GM18502 (cell line): ENCODE results near the gene EIF3I.

ENCODE experiments used
- ATAC-seq: cut with Tn5 transposase; IDR thresholded peaks from one replicate; pipeline ENCODE4 v1.9.1; 2021; ENCODE audit warnings: mild to moderate bottlenecking; ENCODE audit not compliant: unreplicated experiment, poor library complexity

The EIF3I gene

DNA sequence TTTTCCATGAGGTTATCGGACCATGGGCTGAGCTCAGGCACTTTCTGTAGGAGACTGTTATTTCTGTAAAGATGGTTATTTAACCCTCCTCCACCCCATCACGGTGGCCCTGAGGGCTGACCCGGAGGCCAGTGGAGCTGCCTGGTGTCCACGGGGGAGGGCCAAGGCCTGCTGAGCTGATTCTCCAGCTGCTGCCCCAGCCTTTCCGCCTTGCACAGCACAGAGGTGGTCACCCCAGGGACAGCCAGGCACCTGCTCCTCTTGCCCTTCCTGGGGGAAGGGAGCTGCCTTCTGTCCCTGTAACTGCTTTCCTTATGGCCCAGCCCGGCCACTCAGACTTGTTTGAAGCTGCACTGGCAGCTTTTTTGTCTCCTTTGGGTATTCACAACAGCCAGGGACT, 24.4 kb upstream of the EIF3I start:
- ATAC-seq = no peak

DNA sequence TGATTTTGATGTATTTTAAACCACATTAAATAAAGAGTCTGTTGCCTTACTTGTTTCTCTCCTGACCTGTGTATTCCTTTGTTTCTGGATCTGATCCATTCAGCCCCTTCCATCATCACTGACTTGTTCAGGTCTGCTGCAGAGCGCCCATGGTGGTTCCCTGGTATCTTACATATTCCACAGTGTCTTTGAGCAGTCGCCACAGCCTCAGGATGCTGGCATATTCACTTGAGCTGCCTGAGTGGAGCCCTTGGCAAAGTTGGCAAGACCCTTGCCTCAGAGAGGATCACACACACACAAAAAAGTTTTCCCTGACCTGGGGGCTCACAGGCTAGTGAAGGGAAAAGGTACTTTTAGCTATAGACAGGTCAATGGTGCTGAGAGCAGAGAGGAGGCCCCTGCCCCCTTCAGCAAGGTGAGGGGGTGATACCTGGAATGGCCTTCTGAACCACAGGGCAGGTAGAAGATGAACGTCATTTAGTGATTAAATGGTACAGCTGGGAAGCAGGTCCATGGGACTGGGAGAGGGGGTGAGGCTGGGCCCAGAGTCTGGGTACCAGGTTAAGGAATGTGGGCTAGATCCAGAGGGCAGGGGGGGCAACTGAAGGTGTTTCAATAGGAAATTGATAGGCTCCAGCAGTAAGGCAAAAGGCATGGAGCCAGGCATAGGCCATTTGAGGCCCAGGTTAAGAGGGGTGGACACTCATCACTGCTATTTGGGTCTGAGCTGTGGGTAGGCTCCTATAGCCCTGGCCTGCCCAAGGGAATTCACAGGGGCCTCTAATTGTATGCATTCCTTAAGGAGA, 23.8 kb upstream of the EIF3I start:
- no peak for ATAC-seq

DNA sequence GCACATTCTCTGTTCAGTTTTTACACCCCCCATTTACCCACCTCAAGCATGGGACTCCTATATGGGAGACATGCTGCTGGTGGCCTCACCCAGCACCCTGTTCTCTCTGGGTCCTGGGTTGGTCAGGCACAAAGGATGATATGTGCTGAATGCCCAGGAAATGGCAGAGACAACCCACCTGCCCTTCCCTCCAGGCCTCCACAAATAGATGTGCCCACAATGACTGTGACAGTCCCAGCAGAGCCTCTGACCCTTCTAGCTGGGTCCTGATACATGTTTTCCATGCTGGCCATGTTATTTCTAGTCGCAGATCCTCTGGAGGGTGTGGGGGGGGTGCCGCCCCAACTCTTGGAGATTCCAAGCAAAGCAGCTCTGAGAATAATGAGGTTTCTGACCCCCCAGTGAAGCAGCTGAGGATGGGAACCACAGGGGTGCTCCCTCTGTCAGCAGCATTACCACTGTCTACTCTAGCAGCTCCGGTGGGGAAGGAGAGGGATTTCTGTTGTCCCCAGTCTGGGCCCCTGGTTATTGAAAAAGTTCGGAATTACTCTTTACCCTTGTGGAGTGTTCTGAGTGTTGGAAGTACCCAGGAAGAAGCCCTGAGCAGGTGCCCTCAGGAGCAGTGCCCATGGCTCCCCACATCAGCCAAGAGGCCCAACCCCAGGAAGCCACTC, 23.0 kb upstream of the EIF3I start:
- ATAC-seq = no peak

DNA sequence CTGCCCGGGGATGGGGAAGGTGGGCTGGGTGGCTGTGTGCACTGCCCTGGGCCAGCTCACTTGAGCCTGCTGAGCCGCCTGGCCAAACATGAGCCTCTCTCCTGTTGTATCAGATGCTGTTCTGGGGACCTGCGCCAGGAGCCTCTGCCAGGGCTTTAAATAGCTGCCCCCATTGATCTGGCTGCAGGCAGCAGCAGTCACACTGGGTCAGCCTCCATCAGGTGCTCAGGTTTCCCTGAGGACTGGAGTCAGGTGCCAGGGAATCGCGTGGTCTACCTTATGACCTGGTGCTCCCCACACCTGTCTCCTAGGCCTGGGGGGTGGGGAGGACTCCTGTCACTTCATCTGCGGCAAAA, 22.5 kb upstream of the EIF3I start:
- ATAC-seq = no peak

DNA sequence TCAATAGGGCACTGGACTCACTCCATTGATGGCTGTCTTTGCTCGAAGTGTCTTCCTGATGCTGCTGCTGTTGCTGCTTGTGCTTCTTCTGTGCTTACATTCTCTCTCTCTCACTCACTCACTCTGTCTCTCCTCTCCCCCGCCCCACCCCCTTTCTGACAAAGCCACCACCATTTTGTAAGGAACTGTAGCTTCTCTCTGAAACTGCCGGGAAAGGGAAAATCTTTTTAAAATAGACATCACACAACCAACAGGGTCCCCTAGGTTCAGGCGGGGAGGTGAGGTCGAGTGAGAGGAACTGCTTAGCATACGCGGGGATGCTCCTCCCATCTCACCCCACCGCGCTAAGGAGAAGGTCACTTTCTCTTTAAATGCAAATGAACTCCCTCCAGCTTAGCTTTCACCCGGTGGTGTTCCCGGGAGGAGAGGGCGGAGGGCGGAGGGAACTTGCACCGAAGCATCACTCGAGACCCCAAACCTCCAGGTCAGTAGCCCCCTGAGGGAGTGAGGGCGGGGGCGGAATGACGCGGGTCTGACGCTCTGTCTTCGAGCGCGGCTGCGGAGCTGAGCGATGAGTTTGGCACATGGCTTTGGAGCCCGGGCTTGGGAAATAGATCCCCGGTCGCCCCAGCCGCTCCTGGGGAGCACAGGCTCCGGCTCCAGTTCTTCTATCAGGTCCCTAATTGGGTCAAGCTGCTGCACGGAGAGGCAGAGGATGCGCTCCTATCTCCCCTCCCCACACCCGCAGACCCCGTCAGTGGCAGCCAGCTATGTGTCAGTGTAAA, 21.8 kb upstream of the EIF3I start, which contains the start of gene CCDC28B:
TSS of gene CCDC28B (plus strand) at position 370 of the 785 bp plus-strand sequence. CDS start 1,341 bp downstream, outside the sequence.
- ATAC-seq = peak; percentile 30

DNA sequence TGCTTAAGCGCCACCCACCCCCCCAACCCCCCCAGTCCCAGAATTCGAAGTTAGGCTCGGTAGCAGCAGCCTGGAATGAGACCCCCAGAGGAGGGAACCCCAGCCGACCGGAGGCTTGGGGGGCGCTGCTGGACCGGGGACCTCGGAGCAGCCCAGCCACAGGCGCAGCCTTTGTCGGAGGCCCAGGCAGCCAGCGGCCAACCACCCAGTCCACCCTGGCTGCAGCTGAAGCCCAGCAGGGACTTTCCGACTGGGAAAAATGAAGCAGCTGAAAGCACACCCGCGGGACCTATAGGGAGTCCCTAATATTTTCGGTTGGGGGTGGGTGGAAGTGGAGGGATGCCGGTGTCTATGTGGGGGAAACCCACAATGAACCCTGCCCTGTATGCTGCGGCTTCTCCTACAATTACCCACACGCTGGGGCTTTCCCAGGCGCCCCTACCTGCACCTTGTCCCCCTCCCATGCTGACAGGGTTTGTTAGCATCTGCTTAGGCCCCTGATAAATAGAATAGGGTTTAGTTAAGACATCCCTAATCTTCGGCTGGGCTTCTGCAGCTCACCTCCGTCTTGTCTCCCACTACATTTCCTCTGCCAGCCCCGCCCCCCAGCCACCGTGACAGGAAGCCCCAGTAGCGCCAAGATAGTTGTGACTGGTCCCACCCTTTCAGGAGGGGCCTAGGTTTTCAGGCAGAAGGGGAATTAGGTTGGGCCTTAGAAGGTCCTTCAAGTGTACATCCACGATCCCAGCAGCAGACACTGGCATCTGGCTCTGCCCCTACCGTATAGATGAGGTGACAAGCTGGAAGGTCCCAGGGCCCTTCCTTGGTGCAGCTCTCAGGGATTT, 21.0 kb upstream of the EIF3I start:
- ATAC-seq = peak; percentile 38

DNA sequence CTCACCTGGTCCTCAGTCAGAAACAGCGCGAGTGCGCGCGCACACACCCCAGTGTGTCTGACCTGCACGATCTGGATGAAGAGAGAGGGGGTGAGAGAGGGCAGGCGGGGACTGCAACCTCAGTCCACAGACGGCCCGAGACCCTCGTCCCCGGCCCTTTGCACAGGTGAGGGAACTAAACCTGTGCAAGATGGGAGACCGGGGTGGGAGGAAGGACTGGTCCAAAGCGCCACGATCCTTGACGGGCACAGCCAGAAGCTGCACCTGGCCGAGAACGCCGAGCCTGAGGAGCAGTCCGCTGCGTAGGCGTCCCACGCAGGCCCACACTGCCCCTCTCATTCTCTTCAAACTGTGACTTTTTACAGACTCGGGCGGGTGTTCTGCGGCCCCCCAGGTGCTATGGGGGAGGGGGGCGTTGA, 17.3 kb upstream of the EIF3I start:
- ATAC-seq = no peak

DNA sequence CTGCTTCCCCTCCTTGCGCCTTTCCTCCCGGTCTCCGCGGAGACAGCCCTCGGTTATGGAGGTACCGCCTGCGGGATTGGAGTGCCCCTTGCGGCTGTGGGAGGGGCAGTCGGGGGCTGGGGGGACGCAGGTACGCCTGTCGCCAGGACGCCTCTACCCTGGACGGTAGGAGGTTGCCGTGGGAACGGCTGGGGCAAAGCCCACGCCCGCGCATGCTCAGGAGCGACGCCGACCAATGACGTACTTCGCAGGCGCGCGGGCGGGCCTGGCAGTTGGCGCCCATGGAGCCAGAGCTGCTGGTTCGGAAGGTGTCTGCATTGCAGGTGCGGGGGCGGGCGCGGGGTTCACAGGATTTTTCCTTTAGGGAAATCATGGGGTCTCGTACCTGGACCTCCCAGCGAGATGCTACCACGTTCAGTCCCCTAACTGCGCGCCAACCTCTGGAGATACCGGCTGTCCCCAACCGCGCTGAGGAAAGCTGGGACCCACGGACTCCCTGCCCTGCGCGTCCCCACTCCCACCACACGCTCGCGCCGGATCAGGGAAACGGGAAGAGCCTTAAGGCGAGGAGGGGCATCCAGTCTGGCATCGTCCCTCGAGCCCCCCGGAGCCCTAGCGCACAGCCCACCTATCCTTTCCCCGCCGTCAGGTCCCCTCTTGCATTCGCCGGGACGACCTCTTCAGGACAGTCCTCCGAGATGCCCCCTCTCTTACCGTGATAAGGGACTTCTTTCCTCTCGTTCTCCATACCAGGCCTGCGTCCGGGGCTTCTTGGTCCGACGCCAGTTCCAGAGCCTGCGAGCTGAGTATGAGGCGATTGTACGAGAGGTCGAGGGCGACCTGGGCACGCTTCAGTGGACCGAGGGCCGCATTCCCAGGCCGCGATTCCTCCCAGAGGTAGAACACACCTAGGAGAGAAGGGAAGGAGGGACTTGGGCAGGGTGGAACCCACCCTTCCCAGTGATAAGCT, 16.5 kb upstream of the EIF3I start, which contains the start of gene IQCC:
TSS of gene IQCC (plus strand) at position 271 of the 970 bp plus-strand sequence. CDS start at position 282, 11 bp downstream.
- peak; percentile 36 for ATAC-seq

DNA sequence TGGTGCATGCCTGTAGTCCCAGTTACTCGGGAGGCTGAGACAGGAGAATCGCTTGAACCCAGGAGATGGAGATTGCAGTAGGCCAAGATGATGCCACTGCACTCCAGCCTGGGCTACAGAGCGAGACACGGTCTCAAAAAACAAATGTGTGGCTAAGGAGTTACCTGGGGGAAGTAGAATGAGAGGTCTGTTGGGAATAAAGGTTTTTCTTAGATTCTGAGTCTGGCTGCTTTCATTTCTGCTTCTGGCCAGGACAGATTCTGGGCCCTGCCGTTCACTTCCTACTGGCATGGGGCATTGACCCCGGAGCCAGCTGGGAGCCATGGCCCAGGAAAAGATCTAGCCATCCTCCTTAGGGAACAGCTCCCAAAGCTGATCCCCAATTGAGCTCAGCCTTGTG, 13.7 kb upstream of the EIF3I start:
- ATAC-seq = no peak

DNA sequence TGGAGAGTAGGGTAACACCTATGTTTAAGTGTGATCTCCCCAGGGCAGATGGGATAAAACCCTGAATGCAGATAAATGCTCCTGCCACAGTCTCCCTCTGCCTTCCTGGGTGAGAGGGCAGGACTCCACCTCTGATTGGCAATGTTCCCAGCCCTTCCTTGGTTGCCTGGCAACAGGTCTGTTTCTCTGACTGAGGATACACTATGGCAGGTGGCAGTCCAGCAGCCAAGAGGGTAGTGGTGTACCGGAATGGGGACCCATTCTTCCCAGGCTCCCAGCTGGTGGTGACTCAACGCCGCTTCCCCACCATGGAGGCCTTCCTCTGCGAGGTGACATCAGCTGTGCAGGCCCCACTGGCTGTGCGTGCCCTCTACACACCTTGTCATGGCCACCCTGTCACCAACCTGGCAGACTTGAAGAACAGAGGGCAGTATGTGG, 13.3 kb upstream of the EIF3I start, which contains the start of gene DCDC2B:
TSS of gene DCDC2B (plus strand) at position 199 of the 438 bp plus-strand sequence. CDS start at position 204, 5 bp downstream.
- no peak for ATAC-seq

DNA sequence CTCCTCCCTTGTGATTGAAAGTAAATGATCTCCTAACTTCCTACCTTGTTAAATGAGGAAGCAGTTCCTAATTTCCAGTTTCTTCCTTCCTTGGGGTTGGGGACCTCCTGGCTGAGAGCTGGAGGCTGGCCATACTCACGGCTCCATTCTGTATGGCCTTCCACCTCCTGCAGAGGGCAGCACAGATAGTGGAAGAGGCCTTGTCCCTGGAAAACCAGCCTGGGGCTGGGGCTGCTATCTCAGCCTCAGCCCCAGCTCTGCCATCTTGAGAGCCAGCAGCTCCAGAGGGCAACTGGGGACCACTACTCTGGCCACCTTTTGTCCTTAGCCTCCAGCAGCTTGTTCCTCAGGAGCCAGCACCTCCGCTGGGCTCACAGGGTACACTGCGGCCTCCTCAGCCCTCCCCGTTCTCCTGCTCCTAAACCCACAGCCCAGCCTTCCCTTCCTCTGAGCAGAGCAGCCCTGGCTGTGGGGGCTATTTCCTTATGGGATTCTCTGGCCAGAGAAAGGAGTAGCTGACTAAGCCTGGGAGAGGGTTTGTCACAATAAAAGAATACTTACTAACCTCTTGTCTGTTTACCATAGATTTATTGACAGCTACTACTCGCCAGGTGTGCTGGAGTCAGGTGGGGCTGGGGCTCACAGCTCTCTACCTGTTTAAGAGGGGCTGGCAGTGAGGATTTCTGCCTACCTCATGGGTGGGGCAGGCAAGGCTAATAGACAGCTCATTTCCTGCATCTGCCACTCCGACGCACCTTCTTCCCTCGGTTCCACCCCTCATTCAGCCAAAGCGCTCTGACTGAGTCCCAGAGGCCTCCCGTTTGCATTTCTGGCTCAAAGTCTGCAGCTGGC, 6.4 kb upstream of the EIF3I start:
- ATAC-seq = no peak

DNA sequence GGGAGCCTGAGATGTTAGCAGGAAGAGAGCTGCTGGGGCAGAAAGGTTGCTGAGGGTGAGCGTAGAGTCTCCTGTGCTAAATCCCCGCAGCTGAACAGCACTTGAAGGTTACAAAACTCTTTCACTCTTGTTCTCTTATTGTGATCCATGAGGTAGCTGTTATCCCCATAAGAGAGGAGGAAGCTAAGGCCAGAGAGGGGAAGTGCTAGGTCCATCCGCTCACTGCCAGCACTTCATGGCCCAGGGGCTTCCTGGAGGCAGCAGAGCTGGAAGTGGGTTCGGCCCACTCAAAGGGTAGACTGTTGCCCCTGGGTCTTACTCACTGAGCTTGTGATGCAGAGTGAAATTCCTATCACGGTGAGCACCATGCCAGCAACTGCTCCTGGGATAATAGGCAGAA, 5.6 kb upstream of the EIF3I start:
- ATAC-seq = no peak

DNA sequence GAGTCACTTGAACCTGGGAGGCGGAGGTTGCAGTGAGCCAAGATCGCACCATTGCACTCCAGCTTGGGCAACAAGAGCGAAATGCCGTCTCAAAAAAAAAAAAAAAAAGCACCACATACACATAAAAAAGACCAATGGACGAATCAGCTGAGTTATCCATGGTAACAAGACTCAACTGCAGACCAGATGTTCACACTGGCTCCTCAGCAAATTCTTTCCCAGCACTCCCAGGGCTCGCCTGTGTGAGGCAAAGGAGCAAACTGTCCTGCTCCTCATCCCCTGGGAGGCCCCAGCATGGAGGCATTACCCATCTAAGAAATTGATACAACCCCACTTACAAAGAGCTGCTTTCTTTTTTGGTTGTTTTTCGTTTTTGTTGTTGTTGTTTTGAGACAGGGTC, 3.2 kb upstream of the EIF3I start:
- no peak for ATAC-seq

DNA sequence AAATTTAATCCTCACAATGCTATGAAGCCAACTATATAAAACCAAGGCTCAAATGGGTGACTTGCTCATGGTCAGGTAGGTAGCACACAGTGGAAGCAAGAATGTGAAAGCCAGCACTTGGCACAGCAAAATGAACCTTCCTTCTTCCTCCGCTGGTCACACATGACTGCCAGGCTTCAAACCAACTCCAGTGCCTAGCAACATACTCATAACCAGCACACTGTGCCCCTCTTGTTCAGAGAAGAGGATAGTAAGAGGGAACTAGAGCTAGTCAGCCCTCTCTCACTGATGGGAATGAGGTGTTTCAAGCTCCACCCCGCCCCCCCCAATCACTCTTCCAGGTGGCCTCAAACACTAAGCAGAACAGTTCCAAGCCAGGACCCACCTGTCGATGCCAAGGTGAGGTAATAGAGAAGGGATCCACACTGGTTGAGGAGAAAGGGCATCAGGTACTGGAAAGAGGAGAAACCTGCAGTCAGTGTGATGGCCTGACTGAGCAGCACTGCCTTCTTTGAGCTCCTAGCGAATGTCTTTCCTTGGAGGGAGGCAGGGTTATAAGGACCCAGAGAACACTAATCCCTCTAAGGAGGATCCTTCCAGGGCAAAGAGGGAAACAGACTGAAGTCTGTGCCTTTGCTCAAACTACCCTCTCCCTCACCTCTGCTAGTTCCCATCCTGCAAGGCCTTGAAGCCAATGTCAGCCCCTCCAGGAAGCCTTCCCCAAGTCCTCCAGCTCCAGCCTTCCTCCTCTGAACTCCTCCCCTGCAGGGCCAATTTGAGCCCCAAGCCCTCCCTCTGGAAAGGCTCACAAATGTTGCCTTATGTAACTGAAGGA, 1.2 kb upstream of the EIF3I start:
- no peak for ATAC-seq

DNA sequence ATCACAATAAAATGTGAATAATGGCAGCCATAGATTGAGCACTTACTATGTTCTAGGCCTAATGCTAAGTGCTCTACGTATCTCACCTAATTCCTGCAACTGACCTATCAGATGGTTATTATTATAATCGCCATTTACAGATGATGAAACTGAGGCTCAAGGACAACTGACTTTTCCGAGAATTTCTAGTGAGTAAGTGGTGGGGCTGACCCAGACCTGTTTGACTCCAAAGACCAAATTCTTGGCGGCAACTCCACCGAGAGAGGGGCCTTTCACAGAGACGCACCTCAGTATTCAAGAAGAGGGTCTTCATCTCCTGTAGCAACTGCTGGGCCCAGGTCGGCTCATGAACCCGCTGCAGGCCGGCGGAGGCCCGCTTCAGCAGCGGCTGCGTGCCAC, 627 bp upstream of the EIF3I start:
- ATAC-seq = no peak

DNA sequence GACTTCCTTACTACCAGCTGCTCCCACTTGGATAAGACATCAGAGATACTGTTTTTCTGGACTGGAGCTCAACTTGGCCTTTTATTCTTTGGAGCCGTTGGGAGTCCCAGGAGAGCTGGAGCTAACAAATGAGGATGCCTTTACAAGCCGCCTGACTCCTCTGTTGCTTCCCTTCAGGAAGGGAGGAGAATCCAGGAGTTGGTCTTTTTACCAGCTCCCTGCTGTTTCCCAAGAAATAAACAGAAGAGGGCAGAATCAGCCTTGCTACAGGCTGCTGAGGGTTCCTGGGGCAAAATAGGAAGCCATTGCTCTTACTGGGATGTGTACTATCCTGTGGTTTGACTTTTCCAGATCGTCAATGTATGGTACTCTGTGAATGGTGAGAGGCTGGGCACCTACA, 1.5 kb downstream of the EIF3I start:
- ATAC-seq = no peak

DNA sequence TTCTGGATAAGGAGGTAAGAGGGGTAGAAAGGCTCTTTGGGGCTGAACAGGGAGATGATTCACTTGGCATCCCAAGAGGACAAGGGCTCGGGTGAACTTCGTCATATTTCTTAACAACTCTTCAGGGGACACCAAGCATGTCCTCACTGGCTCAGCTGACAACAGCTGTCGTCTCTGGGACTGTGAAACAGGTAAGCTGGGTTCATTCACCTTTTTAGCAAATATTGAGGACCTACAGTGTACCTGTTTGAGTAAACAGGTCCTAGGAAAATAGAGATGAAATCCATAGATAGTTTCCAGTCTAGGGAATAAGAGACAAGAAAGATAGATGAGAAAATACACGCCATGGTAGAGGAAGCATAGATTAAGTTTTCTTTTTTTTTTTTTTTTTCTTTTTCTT, 2.1 kb downstream of the EIF3I start:
- no peak for ATAC-seq
